Osteocyte (in vitro differentiated cells): ENCODE results near the gene ARMC2. TPM values are rescaled to one million over a fixed set of nuclear protein-coding genes. Genes with fewer than 3 reads are reported as not detected.

Experiments used
- DNase-seq: peaks from one replicate; pipeline ENCODE4 v3.0.0; 2021; ENCODE audit warnings: mixed read lengths; ENCODE audit not compliant: unreplicated experiment; ENCODE audit errors: extremely low spot score
- H3K27ac Mint-ChIP-seq: one replicate; pipeline ENCODE4 v1.8.0; 2021; ENCODE audit warnings: mild to moderate bottlenecking, mixed read lengths; ENCODE audit not compliant: unreplicated experiment
- H3K27me3 Mint-ChIP-seq: one replicate; pipeline ENCODE4 v1.8.0; 2021; ENCODE audit warnings: mixed read lengths; ENCODE audit not compliant: unreplicated experiment
- H3K36me3 Mint-ChIP-seq: one replicate; pipeline ENCODE4 v1.8.0; 2021; ENCODE audit warnings: mixed read lengths; ENCODE audit not compliant: unreplicated experiment
- H3K4me1 Mint-ChIP-seq: one replicate; pipeline ENCODE4 v1.8.0; 2021; ENCODE audit warnings: mixed read lengths; ENCODE audit not compliant: unreplicated experiment
- H3K4me3 Mint-ChIP-seq: one replicate; pipeline ENCODE4 v1.8.0; 2021; ENCODE audit warnings: mild to moderate bottlenecking, moderate library complexity, mixed read lengths; ENCODE audit not compliant: unreplicated experiment
- H3K9me3 Mint-ChIP-seq: one replicate; pipeline ENCODE4 v1.8.0; 2021; ENCODE audit warnings: mixed read lengths; ENCODE audit not compliant: unreplicated experiment
- CTCF ChIP-seq: fragments of 200-600 bp; sonication (generic); IDR thresholded peaks from 2 replicates; pipeline ENCODE4 v1.5.0; 2021; ENCODE audit warnings: antibody characterized with exemption, mild to moderate bottlenecking, moderate library complexity
- total RNA-seq: library from RNA; stranded (reverse); gene quantifications from 2 replicates; pipeline ENCODE4 v1.2.1, GENCODE V29; 2021

Gene ARMC2
- total RNA-seq, 1 donor from 2014 or later = 8.3 TPM

DNA sequence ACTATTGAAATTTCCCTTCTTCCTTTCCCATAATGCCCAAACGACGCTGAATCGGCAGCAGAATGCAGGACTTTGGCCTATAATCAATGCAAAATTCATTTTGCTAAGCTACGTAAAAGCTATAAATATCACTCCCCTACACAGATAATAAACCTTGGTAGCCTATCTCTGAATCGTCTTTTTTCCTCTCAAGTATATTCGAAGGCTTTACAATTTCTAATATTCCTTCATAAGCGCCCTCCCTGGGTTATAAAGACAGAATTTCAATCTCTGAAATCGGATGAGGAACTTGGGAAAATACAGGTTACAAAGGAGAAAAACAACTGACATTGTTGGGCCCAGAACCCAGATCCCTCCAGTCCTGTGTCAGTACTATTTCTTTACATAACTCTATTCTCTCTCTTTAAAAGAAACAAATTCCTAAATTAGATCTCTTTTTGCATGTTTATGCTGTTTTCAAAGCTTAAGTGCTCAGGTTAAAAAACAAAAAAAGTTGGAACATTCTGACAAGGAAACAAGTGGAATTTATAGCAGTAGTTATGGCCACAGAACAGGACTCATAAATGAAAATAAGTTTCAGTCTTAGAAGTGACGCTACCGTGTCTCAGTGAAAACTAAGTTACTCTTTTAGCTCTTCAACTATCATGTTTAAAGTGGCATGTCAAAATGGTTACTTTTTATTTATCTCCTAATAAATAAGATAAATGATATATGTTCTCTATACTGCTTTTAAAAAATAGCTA is 161.9 kb downstream of the ARMC2 start:
- peak overlapping the region; percentile 84 for H3K27ac Mint-ChIP-seq
- no peaks in the 10 kb centered on the region for H3K36me3 Mint-ChIP-seq
- H3K4me1 Mint-ChIP-seq = peaks cover 21% of the 10 kb centered on the region
- no peak for TF ChIP-seq CTCF
- DNase-seq = no peak
- H3K4me3 Mint-ChIP-seq = peak overlapping the region; percentile 89
- peaks cover under 1% of the 10 kb centered on the region for H3K27me3 Mint-ChIP-seq
- H3K9me3 Mint-ChIP-seq = no peaks in the 10 kb centered on the region

- Mint-ChIP-seq H3K4me3 (no peak overlapping the region), H3K27ac (no peak overlapping the region), H3K27me3 (peaks cover 3% of the 10 kb centered on the region), H3K9me3 (no peaks in the 10 kb centered on the region), H3K36me3 (no peaks in the 10 kb centered on the region), H3K4me1 (peaks cover 21% of the 10 kb centered on the region)
- DNase-seq = no peak
- TF ChIP-seq CTCF = no peak
Measured at GRCh38 chr6:109010705-109011102, 162.5 kb downstream of the ARMC2 start.

DNA sequence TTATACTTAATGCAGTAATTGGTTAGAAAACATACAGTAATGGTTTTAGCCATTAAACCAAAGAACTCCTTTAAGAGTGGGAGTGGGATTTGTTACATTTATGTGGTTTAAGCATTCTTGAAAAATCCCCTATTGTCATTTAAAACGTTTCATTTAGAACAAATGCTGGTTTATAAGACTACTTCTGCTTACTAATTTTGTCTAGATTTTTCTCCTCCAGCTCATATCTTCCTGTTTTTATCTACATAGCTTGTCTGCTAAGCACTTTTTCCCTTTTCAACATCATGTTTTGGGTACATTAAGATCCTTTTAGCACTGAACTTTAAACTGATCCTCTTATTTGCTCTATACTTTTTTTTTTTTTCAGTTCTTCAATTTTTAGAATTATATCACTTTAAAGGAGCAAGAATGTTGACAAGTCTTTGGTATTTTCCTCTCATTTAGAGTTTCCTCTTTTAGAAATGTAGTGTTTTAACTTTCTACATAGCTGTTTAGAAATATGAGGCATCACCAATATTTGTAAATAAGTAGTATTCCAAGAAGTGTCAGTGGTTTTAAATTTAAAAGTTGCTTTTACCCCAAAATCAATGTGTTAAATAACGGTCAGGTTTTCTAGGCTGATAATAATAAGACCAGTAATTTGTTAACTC is 165.6 kb downstream of the ARMC2 start:
- no peak for TF ChIP-seq CTCF
- no peak overlapping the region for H3K4me3 Mint-ChIP-seq

DNA sequence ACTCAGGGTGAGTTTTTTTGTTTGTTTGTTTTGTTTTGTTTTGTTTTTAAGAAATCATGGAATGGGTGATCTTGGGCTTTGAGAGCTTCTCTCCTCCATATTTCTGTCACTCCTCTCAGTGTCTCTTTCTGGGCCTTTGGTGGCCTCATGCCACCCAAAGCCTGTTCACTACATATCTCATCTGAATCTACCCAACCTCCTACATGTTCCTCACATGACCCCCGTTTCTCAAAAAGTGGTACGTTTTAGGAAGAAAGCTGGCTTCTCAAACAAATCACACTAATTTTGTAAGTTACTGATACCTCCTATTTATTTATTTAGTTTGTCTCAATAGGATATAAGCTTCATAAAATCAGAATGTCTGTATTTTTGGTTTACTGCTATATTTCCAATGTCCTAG is 166.4 kb downstream of the ARMC2 start:
- no peaks in the 10 kb centered on the region for H3K36me3 Mint-ChIP-seq
- H3K4me3 Mint-ChIP-seq = no peak overlapping the region
- peaks cover 7% of the 10 kb centered on the region for H3K4me1 Mint-ChIP-seq
- no peaks in the 10 kb centered on the region for H3K9me3 Mint-ChIP-seq
- TF ChIP-seq CTCF = no peak
- no peak for DNase-seq
- peaks cover 3% of the 10 kb centered on the region for H3K27me3 Mint-ChIP-seq
- H3K27ac Mint-ChIP-seq = no peak overlapping the region

More for the DNA sequence above, 165.6 kb downstream of the ARMC2 start:
- DNase-seq = no peak
- Mint-ChIP-seq H3K27ac (no peak overlapping the region), H3K27me3 (peaks cover 3% of the 10 kb centered on the region), H3K4me1 (peaks cover 7% of the 10 kb centered on the region), H3K36me3 (no peaks in the 10 kb centered on the region), H3K9me3 (no peaks in the 10 kb centered on the region)

DNA sequence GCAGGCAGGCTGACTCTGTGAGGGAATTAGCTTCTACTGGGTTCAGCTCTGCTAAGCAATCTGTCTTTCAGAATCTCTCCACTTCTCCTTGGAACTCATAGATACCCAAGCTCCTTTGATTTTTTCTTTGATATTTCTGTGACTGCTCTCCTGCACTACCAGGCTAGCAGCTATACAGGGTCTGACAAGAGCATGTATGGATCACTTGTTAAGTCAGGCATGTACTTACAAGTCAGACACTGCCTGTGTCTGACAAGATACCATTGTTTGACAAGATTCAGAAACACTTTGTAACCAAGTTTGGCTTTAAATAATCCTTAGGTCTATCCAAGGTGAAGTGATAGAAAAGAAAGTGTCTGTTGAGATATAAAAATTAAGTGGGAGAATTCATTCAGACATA is 167.0 kb downstream of the ARMC2 start:
- Mint-ChIP-seq H3K4me1 (peaks cover 3% of the 10 kb centered on the region), H3K27ac (no peak overlapping the region), H3K9me3 (no peaks in the 10 kb centered on the region), H3K36me3 (no peaks in the 10 kb centered on the region), H3K4me3 (no peak overlapping the region), H3K27me3 (peaks cover 3% of the 10 kb centered on the region)
- no peak for DNase-seq
- no peak for TF ChIP-seq CTCF
